HG03280 (cell line): ENCODE results near the gene SPTAN1.

Experiments
- ATAC-seq: cut with Tn5 transposase; IDR thresholded peaks from one replicate; pipeline ENCODE4 v1.9.1; 2021; ENCODE audit warnings: mild to moderate bottlenecking, moderate library complexity; ENCODE audit not compliant: unreplicated experiment

SPTAN1 gene

DNA sequence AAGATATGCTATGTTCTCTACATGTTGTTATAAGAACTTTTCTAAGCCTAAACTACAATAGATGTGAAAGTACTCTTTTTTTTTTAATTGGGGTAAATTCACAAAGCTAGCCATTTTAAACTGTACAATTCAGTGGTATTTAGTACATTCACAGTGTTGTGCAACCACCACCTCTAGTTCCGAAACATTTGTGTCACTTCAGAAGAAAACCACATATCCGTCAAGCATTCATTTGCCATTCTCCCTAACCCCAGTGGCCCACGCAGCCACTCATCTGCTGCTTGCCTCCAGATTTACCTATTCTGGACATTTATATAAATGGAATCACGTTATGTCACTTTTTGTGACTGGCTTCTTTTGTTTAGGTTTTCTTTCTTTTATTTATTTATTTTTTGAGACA, 43.1 kb downstream of the SPTAN1 start:
- no peak for ATAC-seq

DNA sequence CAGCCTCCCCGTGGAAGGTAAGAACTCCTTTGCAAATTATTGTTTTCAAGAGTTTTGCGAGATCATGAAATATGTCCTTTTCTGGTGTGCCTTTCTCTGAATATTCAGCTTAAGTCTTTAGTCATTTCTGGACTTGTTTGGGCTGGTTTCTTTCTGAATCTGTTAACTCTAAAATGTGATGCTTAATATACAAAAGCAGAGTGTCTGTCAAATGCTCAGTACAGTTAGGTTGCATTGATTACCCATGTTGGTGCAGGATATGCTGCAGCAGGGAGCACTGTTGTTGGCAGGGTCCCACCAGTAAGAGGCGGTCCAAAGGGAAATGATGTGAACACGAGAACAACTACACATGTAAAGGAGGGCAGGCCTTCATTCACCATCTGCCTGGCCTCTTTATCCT, 47.7 kb downstream of the SPTAN1 start:
- ATAC-seq = no peak

DNA sequence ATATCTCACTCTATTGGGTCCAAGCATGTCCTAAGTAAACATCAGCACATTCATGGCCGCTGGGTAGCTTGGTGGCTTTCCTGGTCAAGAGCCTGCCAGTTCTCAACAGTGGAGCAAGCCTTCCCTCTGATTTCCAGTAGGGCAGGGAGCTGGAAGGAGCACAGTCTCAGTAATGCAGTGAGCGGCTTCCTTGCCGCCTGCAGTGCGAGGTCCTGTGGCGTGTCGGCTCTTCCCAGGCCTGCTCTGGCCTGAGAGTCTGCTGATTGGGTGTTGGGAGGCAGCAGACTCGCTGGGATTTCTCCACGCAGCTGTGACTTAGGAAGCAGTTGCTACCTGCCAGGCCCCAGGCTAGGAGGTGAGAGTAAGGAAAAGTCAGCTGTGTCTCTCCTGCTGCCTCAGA, 51.3 kb downstream of the SPTAN1 start:
- no peak for ATAC-seq

DNA sequence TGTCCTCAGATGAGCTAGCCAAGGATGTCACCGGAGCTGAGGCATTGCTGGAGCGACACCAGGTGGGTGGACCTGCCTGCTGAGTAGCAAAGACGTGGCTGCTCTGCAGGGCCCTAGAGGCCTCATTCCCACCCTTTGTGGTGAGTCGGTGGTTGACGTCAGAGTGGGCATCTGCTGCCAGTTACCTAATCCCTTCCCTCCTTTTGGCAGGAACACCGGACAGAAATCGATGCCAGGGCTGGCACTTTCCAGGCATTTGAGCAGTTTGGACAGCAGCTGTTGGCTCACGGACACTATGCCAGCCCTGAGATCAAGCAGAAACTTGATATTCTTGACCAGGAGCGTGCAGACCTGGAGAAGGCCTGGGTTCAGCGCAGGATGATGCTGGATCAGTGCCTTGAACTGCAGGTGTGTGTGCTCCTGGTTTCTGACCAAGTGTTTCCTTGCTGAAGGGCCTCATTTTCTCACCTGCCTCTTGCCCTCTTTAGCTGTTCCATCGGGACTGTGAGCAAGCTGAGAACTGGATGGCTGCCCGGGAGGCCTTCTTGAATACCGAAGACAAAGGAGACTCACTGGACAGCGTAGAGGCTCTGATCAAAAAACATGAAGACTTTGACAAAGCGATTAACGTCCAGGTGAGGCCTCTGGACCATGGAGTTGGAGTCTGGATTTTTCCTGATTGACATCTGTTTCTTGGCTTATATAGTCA, 55.4 kb downstream of the SPTAN1 start:
- no peak for ATAC-seq

DNA sequence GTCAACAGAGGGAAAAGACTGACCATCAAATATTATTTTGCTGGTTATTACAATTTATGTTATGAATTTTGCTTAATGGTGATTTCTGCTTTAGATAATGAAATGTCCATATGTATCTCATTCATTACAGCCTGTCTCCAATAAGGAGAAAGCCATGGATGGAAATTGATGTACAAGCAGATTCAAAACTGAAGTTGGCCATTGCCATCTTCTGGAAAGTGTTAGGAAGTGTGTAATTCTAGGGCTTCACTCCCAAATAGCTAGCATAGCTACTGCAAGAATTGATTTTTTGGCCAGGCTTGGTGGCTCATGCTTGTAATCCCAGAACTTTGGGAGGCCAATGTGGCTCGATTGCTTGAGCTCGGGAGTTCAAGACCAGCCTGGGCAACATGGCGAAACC, 58.5 kb downstream of the SPTAN1 start:
- no peak for ATAC-seq

DNA sequence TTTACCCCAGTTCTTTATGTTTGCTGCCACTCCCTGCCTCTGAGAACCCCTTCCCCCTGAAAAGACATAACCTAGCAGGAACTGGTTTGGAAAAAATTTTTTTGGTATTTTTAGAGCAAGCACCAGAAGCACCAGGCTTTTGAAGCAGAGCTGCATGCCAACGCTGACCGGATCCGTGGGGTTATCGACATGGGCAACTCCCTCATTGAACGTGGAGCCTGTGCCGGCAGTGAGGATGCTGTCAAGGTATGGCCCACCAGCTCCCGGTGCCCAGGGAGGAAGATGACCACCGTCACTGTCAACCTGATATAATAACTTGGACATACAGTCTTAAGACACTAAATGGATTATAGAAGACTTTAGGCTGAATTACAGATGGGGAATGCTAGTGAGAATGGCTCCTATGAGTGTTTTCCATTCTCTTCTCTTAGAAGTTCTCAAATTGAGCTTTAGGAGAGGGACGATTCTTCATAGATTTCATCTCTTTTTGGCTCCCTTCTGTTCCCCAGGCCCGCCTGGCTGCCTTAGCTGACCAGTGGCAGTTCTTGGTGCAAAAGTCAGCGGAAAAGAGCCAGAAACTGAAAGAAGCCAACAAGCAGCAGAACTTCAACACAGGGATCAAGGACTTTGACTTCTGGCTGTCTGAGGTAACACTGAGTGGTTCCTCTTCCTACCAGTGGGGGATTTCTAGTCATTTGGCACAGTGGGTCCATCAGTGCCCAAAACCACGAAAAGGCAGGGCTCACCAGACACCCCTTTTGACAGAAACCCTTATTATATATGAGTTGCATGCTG, 59.4 kb downstream of the SPTAN1 start:
- ATAC-seq = no peak

DNA sequence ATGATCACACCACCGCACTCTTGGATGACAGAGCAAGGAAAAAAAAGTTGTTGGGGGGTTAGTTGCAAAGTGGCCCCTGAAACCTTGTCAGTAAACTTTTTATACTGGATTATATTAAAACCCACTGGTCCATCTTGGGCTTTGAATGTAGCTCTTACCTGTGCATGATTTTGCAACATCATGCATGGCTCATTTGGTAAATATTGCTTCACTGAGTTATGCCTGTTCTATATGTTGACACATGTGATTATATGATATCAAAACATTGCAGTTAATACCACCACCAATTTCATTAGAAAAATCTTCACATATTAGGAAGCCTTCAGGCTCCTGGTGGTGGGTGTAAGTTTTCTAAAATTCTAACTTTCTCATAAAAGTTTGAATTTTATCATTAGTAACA, 62.3 kb downstream of the SPTAN1 start:
- no peak for ATAC-seq

DNA sequence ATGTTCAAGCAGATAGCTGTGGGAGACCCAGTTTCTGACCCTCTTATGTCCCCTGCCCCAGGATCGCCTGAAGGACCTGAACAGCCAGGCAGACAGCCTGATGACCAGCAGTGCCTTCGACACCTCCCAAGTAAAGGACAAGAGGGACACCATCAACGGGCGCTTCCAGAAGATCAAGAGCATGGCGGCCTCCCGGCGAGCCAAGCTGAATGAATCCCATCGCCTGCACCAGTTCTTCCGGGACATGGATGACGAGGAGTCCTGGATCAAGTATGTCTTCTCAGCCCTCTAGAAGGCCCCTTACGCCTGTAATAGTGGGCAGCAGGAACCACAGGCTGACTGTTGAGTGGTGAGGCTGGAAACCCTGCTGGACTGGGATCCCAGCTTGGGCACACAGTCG, 63.2 kb downstream of the SPTAN1 start:
- no peak for ATAC-seq

DNA sequence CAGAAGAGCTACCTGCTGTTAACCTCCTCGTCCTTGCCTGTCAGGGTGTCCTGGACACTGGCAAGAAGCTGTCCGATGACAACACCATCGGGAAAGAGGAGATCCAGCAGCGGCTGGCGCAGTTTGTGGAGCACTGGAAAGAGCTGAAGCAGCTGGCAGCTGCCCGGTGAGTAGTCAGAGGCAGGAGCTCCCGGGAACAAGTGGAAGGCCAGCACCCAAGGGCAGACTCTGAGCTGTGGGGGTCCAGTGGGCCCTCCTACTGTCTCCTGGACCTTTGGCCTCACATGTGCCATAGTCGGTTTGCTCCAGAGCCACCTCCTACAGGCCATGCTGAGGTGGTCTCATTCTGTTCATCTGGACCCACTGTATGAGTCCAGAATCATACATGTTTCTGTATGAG, 65.6 kb downstream of the SPTAN1 start:
- ATAC-seq = no peak

DNA sequence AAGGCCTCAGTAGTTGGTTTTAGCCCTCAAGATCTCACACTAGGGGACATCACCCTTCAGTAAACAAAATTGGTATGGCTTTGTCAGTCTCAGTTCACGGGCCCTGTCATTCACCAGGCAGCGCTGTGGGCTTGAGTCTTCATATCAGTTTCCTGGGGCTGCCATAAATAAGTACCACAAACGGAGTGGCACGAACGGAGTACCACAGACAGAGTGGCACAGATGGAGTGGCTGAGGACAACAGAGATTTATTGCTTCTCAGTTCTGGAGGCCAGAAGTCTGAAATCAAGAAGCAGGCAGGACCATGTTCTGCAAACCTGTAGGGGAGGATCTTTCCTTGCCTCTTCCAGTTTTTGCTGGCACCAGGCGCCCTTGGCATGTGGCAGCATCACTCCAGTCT, 66.7 kb downstream of the SPTAN1 start:
- ATAC-seq = no peak

DNA sequence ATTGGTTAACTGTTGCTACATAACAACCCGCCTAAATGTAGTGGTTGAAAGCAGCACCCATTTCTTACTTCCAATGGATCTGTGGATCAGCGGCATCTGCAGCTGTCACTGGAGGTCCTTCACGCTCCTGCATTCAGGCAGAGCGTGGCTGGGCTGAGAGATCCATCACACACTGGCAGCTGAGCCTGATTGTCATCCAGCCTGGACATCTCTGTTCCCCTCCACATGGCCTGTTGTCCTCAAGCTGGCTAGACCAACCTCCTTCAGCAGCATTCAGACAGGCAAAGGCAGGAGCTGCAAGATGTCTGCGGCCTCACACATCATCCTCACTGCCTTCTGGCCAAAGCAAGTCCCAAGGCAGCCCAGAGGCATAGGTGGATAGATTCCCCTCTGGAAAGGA, 67.4 kb downstream of the SPTAN1 start:
- no peak for ATAC-seq

DNA sequence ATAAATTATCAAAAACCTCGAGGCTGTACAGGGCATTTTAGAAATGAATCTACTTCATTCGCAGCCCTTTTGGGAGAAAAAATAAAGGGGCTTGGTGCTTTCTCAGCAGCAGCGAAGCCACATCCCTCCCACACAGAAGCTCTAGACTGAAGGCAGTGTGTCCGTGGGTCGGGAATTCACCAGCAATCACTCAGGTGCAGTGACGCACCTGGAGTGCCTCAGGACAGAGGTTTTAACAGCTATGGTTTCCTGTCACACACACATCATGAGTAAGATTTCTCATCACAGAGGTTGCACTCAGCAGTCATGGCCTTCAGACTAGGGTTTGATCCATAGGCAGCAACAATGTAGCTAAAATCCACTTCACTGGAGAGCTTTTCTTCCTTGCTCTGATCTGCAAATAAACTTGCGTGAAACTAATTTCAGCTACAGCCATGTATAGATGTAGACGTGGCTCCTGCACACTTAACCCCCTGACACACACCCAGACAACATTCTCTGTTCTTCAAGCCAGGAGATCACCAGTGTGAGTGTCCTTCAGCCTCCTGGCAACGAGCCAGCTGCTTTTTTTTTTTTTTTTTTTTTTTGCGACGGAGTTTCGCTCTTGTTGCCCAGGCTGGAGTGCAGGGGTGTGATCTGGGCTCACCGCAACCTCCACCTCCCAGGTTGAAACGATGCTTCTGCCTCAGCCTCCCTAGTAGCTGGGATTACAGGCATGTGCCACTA, 69.5 kb downstream of the SPTAN1 start:
- no peak for ATAC-seq

DNA sequence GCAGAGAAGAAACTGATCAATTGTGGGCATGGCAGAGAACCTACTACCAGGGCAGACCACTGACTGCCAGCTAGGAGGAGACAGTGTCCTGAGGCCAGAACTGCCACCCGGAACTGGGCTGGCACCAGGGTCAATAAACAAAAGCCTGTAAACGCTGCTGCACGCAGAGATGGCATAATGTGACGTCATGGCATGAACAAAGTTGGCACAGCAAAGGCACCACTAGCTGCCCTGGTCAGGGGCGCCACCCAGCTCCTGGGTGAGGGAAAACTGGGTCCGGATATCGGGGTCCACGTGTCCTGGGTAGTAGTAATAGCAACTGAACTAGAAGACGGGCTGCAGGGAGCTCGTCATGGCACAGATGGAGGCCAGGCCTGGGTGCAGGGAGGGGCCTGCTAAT, 72.2 kb downstream of the SPTAN1 start:
- ATAC-seq = no peak

DNA sequence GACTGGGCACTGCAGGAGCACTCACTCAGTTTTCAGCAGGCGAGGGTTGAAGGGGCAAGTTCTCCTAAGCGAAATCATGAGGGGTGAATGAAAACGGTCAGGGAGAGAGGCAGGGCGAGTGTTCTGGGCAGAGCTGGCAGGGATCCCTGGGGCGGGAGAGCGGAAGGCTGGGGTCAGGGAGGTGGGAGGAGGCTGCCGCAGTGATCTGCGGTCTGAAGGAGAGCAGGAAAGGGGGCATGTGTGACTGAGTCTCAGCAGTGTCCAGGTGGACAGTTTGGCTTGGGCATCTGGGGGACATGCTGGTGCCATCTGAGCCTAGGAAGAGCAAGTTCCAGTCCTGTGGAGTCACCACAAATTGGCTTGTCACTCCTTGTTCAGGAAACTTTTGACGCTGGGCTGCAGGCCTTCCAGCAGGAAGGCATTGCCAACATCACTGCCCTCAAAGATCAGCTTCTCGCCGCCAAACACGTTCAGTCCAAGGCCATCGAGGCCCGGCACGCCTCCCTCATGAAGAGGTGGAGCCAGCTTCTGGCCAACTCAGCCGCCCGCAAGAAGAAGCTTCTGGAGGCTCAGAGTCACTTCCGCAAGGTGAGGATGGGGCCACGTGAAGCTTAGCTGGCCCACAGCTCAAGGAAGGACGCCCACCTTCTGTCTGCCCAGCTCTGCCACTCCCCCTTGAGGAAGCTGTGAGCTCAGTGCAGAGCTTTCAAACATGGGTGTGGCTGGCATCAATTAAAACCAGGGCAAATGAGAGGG, 73.2 kb downstream of the SPTAN1 start:
- no peak for ATAC-seq

DNA sequence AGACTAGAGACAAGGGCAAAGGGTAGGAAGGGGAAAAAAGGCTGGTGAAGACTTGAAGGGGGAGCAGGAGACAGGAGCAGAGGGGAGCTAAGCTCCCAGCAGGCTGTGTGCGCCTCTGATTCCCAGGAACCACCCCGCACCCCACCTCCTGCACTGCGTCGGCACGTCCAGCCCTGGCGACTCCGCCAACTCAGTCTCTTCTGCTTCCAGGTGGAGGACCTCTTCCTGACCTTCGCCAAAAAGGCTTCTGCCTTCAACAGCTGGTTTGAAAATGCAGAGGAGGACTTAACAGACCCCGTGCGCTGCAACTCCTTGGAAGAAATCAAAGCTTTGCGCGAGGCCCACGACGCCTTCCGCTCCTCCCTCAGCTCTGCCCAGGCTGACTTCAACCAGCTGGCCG, 73.8 kb downstream of the SPTAN1 start:
- ATAC-seq = no peak

DNA sequence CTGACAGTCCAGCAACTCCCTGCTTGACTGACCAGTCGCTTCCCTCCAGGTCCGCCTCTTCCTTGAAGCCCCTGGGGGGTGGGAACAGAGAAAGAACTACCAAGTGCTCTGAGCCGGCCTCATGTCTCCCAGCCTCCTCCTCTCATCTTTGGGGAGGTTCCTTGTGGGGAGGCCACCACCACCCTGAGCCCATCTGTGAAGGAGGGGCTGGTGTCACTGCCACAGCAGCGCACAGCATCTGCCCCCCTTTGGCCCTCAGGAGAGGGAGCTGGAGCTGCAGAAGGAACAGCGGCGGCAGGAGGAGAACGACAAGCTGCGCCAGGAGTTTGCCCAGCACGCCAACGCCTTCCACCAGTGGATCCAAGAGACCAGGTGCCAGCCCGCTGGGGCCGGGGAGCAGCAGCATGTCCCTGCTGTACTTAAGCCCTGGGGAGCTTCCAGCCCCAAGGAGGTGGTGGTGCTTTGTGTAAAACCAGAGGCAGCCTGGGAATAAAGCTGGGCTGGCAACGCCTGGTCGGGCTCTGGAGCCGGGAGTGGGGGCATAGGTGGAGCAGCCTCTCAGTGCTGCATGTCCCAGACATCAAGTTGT, 74.8 kb downstream of the SPTAN1 start:
- ATAC-seq = no peak

DNA sequence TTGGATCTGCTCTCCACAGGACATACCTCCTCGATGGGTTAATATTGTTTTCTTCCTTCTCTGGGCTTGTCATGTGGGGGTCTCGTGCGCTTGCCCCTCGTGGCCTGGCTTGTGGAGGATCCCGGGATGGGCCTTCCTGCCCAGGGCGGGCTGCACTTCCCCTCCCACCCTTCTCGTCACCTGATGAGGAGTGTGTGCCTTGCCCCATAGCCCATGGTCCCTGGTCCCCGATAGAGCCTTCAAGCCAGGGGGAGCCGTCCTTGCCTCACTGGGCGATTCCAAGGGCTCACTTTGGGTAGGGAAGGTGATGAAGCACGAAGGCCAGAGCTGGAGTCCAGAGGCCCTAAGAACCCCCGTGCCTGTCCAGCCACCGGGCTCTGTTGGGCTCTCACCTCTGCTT, 75.5 kb downstream of the SPTAN1 start:
- ATAC-seq = no peak

DNA sequence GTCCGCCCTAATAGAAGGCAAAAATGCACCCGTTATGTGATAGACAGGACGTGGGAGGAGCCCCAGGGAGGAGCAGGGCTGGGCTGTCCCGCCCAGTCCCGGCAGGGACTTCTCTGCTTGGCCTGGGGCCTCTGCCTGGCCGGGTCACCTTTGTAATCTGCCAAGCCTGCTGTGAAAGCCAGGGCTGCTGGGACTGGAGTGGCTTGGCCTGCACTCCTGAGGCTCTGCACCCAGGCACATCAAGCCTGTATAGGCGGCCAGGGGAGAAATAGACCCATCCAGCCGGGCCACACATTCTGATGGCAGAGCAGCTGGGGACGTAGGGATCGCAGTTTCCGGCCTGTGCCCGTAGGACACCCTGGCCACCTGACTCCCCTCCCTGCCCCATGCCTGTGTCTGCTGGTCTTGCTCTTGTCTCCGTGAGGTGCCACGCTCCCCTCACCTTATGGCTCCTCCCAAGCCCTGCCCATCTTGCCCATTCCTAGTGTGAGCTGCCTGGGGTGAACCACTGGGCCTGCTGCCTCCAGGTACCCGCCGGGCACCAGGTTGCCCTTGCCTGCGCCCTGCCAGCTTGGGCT, 76.2 kb downstream of the SPTAN1 start:
- ATAC-seq = no peak

DNA sequence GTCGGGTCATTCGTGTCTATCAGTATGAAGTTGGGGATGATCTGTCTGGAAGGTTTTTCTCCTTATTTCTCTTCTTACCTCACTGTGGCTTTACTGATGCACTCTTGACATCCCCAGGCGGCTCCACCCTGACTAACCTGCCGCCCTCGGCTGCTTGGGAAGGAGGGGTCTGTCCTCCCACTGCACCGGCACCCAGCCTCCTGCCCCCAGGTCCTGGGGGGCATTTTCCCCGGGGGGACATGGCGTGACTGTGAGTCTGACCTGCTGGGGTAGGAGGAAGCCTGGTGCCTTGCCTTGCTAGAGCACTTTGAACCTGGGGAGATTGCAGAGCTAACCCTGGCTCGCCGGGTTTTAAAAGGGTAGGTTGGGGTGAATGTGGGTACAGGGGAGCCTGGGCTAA, 76.7 kb downstream of the SPTAN1 start:
- no peak for ATAC-seq

DNA sequence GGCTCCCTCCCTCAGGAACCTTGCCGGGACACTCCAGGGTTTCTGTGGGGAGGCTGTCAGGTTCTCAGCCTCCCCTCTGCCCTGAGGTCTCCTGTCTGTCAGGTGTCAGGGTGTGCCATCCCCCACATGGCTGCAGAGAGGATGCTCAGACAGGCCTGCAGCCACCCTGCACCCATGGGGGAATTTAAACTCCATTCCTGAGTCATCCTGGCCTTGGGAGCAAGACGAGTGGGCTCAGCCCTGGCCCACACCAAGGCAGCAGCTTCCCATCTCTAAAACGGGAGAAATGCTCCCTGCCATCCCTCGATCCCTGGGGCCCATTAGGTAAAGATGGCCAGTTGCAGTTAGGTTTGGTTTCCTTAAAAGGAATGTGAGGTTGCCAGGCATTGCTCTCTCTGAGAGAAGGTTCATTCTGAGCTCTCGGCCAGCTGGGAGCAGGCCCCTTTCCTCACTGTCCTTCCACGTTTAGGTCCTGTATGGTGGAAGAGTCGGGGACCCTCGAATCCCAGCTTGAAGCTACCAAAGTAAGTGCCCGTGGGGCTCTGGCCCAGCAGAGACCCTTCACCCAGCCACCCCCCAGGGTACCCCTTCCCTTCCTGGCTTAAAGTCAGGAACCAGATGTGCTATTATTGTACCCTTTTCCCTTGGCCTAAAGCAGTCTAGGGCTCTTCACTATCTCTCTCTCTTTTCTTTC, 77.6 kb downstream of the SPTAN1 start:
- no peak for ATAC-seq
